Mammary microvascular endothelial cell (primary cell): ENCODE measurements around the gene GUCY2C. TPM values are rescaled to one million over a fixed set of nuclear protein-coding genes. Genes with fewer than 3 reads are reported as not detected.

Experiments used
- total RNA-seq: library from RNA; depleted of rRNA; stranded (reverse); fragments of >200 nt; gene quantifications from 2 replicates; pipeline ENCODE4 v1.2.3, GENCODE V29; 2015

GUCY2C gene
- total RNA-seq = not detected in 2 replicates

GRCh38 chr12:14696265-14696741 is at the start of gene GUCY2C:
GUCY2C (minus strand) TSS chr12:14696599; CDS start chr12:14696448, 151 bp downstream.

GRCh38 chr12:14567351-14568162 is 128.8 kb downstream of the GUCY2C start, which contains the start of gene PLBD1:
PLBD1 (minus strand) TSS chr12:14567883; CDS start chr12:14567696, 187 bp downstream.

Other genes with a start within 250 kb of the GUCY2C start
- 0.05 and 0.27 TPM in 2 replicates for gene PLBD1, start 128.7 kb downstream of the GUCY2C start, total RNA-seq
- gene WBP11, start 106.9 kb upstream of the GUCY2C start, total RNA-seq = 23.3 and 24.5 TPM in 2 replicates
- 0.74 and 1.1 TPM in 2 replicates for gene C12orf60, start 107.1 kb upstream of the GUCY2C start, total RNA-seq
- gene SMCO3, start 117.6 kb upstream of the GUCY2C start, total RNA-seq = 0.20 TPM in 1 of 2 replicates, not detected in the other
- 2.7 and 4.7 TPM in 2 replicates for gene ART4, start 146.9 kb upstream of the GUCY2C start, total RNA-seq
- 29.6 and 38.0 TPM in 2 replicates for gene MGP, start 189.3 kb upstream of the GUCY2C start, total RNA-seq
- gene ERP27, start 241.9 kb upstream of the GUCY2C start, total RNA-seq = 0.73 and 2.1 TPM in 2 replicates